WI38 (cell line): ENCODE results near the gene AGFG2.

Experiments
- H3K4me3 ChIP-seq: 2 replicates; pipeline ENCODE4 v1.5.1; 2011; ENCODE audit warnings: low read depth, mild to moderate bottlenecking, control low read depth, low read length
- CTCF ChIP-seq: IDR thresholded peaks from 2 replicates; pipeline ENCODE4 v1.5.1; 2012; ENCODE audit warnings: low read depth, mild to moderate bottlenecking, control low read depth, low read length

Gene AGFG2

GRCh38 chr7:100591596-100591995, 52.6 kb downstream of the AGFG2 start:
- TF ChIP-seq CTCF: no peak
- no peak overlapping the region for H3K4me3 ChIP-seq

GRCh38 chr7:100595188-100595587, 56.2 kb downstream of the AGFG2 start:
- no peak overlapping the region for H3K4me3 ChIP-seq
- TF ChIP-seq CTCF: no peak

- TF ChIP-seq CTCF: no peak
- H3K4me3 ChIP-seq: no peak overlapping the region
Observed at GRCh38 chr7:100598425-100598824, 59.4 kb downstream of the AGFG2 start.

- H3K4me3 ChIP-seq: no peak overlapping the region
- TF ChIP-seq CTCF: no peak
Observed at GRCh38 chr7:100599911-100600729, 61.1 kb downstream of the AGFG2 start.

GRCh38 chr7:100600730-100601038, 61.7 kb downstream of the AGFG2 start:
- no peak overlapping the region for H3K4me3 ChIP-seq
- no peak for TF ChIP-seq CTCF

- peak overlapping the region; percentile 82 for H3K4me3 ChIP-seq
- TF ChIP-seq CTCF: no peak
Observed at GRCh38 chr7:100602889-100603725, 64.1 kb downstream of the AGFG2 start.

- TF ChIP-seq CTCF: no peak
- peak overlapping the region; percentile 82 for H3K4me3 ChIP-seq
Observed at GRCh38 chr7:100603726-100604027, 64.7 kb downstream of the AGFG2 start.
